Heart left ventricle (tissue), 16 donors: Measurements from ENCODE around the gene ZNF618. TPM values are rescaled to one million over a fixed set of nuclear protein-coding genes. Genes with fewer than 3 reads are reported as not detected.

Experiments
- ATAC-seq, 4 donors: fragments of 200-7000 bp; cut with Tn5 transposase; one replicate each; pipeline ENCODE4 v1.9.1; 2020 to 2022; ENCODE audit warnings: moderate library complexity in 4 of 4, mild to moderate bottlenecking in 3 of 4, moderate number of reproducible peaks in 1 of 4
- DNase-seq, 5 donors: peaks; one replicate each; pipeline ENCODE4 v3.0.0-alpha.2; 2020
- H3K27ac ChIP-seq, 12 donors: fragments of 200-600 bp; sonication (generic) in 4 of 12; one replicate each; pipeline versions ENCODE4 v1.5.0 to v1.8.0; 2016 to 2022; ENCODE audit warnings: mild to moderate bottlenecking in 2 of 12
- H3K27me3 ChIP-seq, 9 donors: fragments of 200-600 bp; sonication (generic) in 2 of 9; one replicate each; pipeline versions ENCODE4 v1.5.1 to v1.8.0; 2016 to 2022; ENCODE audit warnings: mild to moderate bottlenecking in 3 of 9
- H3K36me3 ChIP-seq, 9 donors: fragments of 200-600 bp; sonication (generic) in 2 of 9; one replicate each; pipeline versions ENCODE4 v1.5.0 to v1.8.0; 2018 to 2022; ENCODE audit warnings: mild to moderate bottlenecking in 2 of 9
- H3K4me1 ChIP-seq, 12 donors: fragments of 200-600 bp; sonication (generic) in 4 of 12; one replicate each; pipeline versions ENCODE4 v1.5.0 to v1.8.0; 2016 to 2022; ENCODE audit warnings: mild to moderate bottlenecking in 3 of 12
- H3K4me3 ChIP-seq, 12 donors: fragments of 200-600 bp; sonication (generic) in 4 of 12; one replicate each; pipeline versions ENCODE4 v1.5.0 to v1.8.0; 2017 to 2022; ENCODE audit warnings: mild to moderate bottlenecking in 9 of 12, moderate library complexity in 4 of 12
- H3K9me3 ChIP-seq, 12 donors: fragments of 200-600 bp; sonication (generic) in 4 of 12; one replicate each; pipeline versions ENCODE4 v1.5.0 to v1.8.0; 2016 to 2022; ENCODE audit warnings: mild to moderate bottlenecking in 1 of 12
- POLR2A ChIP-seq, 2 donors: fragments of 450-650 bp; IDR thresholded peaks; one replicate each; pipeline ENCODE4 v1.6.1; 2017; ENCODE audit warnings: antibody characterized with exemption in 2 of 2, mild to moderate bottlenecking in 2 of 2, moderate library complexity in 2 of 2
- WGBS, 4 donors: extraction: QIAGEN DNeasy Blood & Tissue Kit in 2 of 4; methylation state at CpG; one replicate each; pipeline versions ENCODE4 v1.1.5 to v1.1.7; 2013 to 2018; 5-methylcytosine and 5-hydroxymethylcytosine counted together
- intact Hi-C, 10 donors: fragments of 100-400 bp; cut with DNase I; formaldehyde crosslinking; loops; one replicate each; pipeline versions ENCODE4 v1.11.1 to v1.14.2; 2022
- polyA plus RNA-seq, 2 donors: library from polyadenylated mRNA; stranded (reverse); fragments of 200-250 nt; gene quantifications; one replicate each; pipeline ENCODE4 v1.2.3, GENCODE V29; 2013
- total RNA-seq, 9 donors: library from RNA; depleted of rRNA in 2 of 9; stranded (reverse); fragments of >200 nt in 2 of 9; fragmentation: NEBNext Ultra II Directional in 3 of 9; extraction: Animal tissue kit (Norgen Biotek cat#: 25700) in 3 of 9; gene quantifications; one replicate each; pipeline versions ENCODE4 v1.1.0 to v1.2.4, GENCODE V29; 2016 to 2023
- TF ChIP-seq, protein P1 (sequence below), 12 donors: fragments of 200-600 bp; sonication (generic) in 4 of 12; IDR thresholded peaks; one replicate each; pipeline versions ENCODE4 v1.5.0 to v1.8.0; 2018 to 2022; ENCODE audit warnings: antibody characterized with exemption in 12 of 12, mild to moderate bottlenecking in 5 of 12
- donor health status: ischemic (EF 13 %, LVEDD 7.1; RV severe dilation, severe dysfunction).
- donor health status: healthy with polysubstance abuse.
- donor health status: DM: no; HTN: yes; CAD: no.
- donor health status: DM: no; HTN: no; CAD: no.
- donor health status: ischemic (EF 25% LVEDD 6.9; RV normal size, moderate dysfunction).
- donor health status: ischemic (EF 25% LVEDD 5.7; RV mildly dilated, moderate dysfunction).
- donor health status: healthy.
- donor health status: DM: yes; HTN: yes; CAD: no.
- donor health status: ischemic (EF 35%, LVEDD 5.7; RV mildly dilated, moderate dysfunction).
- donor health status: nonischemic (EF 11% LVEDD 7.7; RV severe dilation, severe dysfunction).
- donor health status: DM: yes; HTN: yes; CAD: no.
- donor health status: PGD.
- donor health status: ischemic (EF 29% LVEDD 5.4; RV normal size, mild dysfunction).
- donor health status: nonischemic (EF 23%, LVEDD 6.1; RV moderate dilation, normal function).

ZNF618 gene
- total and polyA plus RNA-seq, 11 donors = 0.81 to 4.2 (median 1.7) TPM

DNA sequence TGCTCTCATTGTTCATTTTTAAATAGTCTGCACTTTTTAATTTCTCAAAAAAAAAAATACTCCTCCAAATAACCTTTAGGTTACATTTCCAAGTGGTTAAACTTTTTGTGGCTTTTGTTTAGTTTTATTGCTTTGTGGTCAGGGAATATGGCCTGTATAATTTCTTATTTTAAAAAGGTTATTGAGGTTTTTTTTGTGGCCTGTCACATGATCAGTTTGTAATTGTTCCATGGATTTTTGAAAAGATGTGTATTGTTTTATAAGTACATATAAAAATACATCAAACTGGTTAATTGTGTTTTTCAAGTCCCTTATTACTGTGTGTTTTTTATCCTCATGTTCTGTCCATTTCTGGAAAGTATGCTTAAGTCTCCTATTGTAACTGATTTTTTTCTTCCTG, 64.0 kb downstream of the ZNF618 start:
- Histone ChIP-seq H3K27me3 (no peaks in the 10 kb centered on the region), H3K27ac (no peak overlapping the region)
- TF ChIP-seq POLR2A (IDR thresholded peaks at IDR 0.05) = no peak
- TF ChIP-seq, protein P1, sequence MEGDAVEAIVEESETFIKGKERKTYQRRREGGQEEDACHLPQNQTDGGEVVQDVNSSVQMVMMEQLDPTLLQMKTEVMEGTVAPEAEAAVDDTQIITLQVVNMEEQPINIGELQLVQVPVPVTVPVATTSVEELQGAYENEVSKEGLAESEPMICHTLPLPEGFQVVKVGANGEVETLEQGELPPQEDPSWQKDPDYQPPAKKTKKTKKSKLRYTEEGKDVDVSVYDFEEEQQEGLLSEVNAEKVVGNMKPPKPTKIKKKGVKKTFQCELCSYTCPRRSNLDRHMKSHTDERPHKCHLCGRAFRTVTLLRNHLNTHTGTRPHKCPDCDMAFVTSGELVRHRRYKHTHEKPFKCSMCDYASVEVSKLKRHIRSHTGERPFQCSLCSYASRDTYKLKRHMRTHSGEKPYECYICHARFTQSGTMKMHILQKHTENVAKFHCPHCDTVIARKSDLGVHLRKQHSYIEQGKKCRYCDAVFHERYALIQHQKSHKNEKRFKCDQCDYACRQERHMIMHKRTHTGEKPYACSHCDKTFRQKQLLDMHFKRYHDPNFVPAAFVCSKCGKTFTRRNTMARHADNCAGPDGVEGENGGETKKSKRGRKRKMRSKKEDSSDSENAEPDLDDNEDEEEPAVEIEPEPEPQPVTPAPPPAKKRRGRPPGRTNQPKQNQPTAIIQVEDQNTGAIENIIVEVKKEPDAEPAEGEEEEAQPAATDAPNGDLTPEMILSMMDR (IDR thresholded peaks at IDR 0.05) = no peak

DNA sequence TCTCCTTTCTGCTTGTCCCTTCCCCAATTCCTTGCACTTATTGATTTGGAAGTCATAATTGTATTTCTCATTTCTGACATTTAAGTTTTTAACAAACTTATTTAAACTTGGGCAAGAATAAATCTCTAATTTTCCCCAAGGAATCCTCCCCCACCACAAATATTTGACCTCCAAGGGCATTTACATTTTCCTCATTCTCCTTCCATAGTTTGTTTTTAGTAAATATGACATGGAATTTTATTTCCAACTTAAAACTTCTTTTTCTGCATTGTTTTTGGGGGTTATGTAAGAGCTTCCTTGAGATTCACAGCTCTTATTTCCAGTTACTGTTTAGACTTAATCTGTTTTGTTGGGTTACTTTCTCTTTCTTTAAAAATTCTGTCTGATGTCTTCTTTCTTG, 64.9 kb downstream of the ZNF618 start:
- DNase-seq = no peak
- intact Hi-C loops = no loop called here
- no peak overlapping the region for H3K4me3 ChIP-seq
- TF ChIP-seq, protein P1 (IDR thresholded peaks at IDR 0.05) = no peak
- no peak for TF ChIP-seq POLR2A (IDR thresholded peaks at IDR 0.05)
- no peak overlapping the region for H3K27ac ChIP-seq
- ATAC-seq = no peak
- H3K4me1 ChIP-seq = peaks cover 0 to 19% (median 0%) of the 10 kb centered on the region in 12 donors
- no peaks in the 10 kb centered on the region for H3K27me3 ChIP-seq
- no peaks in the 10 kb centered on the region for H3K36me3 ChIP-seq
- peaks cover 0 to 15% (median 2%) of the 10 kb centered on the region in 12 donors for H3K9me3 ChIP-seq

More for the DNA sequence above, 64.0 kb downstream of the ZNF618 start:
- H3K4me1 ChIP-seq = peaks cover 0 to 19% (median 0%) of the 10 kb centered on the region in 12 donors
- ATAC-seq (no peak), DNase-seq (no peak)
- intact Hi-C loops = no loop called here
- H3K4me3 ChIP-seq = no peak overlapping the region
- H3K36me3 ChIP-seq = no peaks in the 10 kb centered on the region
- peaks cover 0 to 15% (median 2%) of the 10 kb centered on the region in 12 donors for H3K9me3 ChIP-seq

DNA sequence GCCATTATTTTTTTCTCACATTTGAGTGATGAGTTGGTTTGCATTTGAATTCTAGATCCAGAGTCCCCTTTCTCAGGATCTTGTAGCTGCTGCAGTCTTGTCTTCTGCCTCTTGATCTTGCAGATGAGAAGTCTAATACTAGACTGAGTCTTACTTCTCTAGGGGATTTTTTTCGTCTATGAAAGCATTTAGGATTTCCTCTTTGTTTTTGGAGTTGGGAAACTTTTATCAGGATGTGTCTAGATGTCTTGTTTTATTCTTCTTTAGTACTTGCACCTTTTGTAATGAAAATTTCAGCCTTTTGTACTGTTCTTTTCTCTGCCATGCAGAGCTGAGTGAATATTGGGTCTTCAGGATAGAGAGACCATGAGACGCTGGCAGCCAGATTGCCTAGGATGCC, 65.4 kb downstream of the ZNF618 start:
- intact Hi-C loops = no loop called here
- Histone ChIP-seq H3K36me3 (no peaks in the 10 kb centered on the region), H3K4me3 (no peak overlapping the region), H3K27ac (no peak overlapping the region), H3K4me1 (peaks cover 0 to 16% (median 0%) of the 10 kb centered on the region in 12 donors), H3K27me3 (no peaks in the 10 kb centered on the region), H3K9me3 (peaks cover 0 to 15% (median 2%) of the 10 kb centered on the region in 12 donors)
- DNase-seq = no peak
- 71 to 75% (median 72%) methylated on average over 2 of the region's 2 CpGs for WGBS, 4 donors
- no peak for ATAC-seq
- TF ChIP-seq, protein P1 (IDR thresholded peaks at IDR 0.05) = no peak
- TF ChIP-seq POLR2A (IDR thresholded peaks at IDR 0.05) = no peak

DNA sequence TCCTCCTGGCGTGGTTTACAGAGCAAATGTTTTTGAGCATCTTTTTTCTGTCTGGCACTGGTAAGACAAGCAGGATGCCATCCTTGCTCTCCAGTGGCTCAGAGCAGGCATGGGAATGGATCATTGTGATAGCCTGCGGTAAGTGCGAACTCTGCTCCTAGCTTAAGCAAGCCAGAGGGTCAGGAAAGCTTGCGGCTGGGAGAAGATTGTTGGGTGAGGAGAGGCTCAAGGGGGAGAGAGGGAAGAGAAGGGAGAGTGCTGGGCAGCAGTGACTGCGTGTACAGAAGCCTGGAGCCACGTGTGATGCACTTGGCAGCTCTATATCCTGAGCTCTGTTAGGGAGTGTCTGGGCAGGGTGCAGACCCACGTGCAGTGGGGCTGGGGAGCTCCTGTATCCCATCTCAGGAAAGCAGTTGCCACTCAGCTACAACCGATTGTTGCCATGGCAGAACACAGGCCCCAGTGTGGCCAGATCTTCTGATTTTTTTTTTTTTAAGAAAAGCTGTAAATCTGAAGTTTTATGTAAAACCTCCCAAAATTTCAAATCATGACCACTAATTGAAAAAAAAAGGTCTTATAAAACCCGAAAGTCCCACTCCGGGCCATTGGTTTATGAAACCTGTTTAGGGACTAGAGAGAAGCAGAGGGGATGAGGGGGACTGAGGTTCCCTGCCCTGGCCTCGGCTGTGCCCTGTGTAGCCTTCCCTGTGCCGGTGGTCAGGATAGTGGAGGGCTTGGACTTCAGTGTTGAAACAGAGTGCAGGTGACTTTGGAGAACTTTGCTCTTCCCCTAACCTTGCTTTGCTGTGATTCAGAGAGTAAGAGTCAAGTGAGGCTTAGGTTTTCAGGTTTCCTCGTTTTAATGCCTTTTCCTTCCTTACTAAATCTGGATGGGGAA, 67.3 kb downstream of the ZNF618 start:
- no peak overlapping the region for H3K4me3 ChIP-seq
- H3K36me3 ChIP-seq = no peaks in the 10 kb centered on the region
- H3K27me3 ChIP-seq = no peaks in the 10 kb centered on the region
- peaks cover 0 to 13% (median 0%) of the 10 kb centered on the region in 12 donors for H3K4me1 ChIP-seq
- peak in 1 of 4 donors; percentile 34 for ATAC-seq
- intact Hi-C loops = no loop called here
- H3K27ac ChIP-seq = no peak overlapping the region
- peaks cover 0 to 15% (median 2%) of the 10 kb centered on the region in 12 donors for H3K9me3 ChIP-seq
- 84 to 91% (median 88%) methylated on average over 13 of the region's 13 CpGs for WGBS, 4 donors
- no peak for TF ChIP-seq POLR2A (IDR thresholded peaks at IDR 0.05)
- TF ChIP-seq, protein P1 (IDR thresholded peaks at IDR 0.05) = no peak
- no peak for DNase-seq
